Measurements from ENCODE around the gene GCNA. TPM values are rescaled to one million over a fixed set of nuclear protein-coding genes. Genes with fewer than 3 reads are reported as not detected.

GCNA gene
- total and polyA plus RNA-seq, 9 donors = 0.46 to 2.3 (median 0.98) TPM

DNA sequence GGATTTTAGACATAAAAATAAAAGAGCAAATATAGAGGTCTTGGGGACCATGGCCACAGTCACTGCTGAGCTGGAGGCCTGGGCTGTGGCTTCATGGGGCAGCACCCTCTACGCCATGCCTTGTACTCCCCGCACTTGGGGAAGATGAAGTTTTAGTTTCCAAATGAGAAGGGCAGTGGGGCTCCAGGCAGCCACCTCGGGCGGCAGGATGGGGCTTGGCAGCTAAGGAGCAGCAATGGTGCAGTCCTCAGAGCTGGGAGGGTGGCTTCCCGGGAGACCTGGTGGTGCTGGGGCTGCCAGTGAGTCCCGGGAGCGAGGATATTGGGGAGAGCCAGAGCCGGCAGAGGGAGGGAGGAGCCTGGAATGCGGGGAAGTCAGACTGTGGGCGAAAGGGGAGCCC, 37.7 kb downstream of the GCNA start:
- no peaks in the 10 kb centered on the region for H3K27me3 ChIP-seq
- intact Hi-C loops (cut with DNase I) = no loop called here
- DNase-seq = no peak
- H3K36me3 ChIP-seq = no peaks in the 10 kb centered on the region
- TF ChIP-seq POLR2A (IDR thresholded peaks at IDR 0.05) = no peak
- TF ChIP-seq, protein P1, sequence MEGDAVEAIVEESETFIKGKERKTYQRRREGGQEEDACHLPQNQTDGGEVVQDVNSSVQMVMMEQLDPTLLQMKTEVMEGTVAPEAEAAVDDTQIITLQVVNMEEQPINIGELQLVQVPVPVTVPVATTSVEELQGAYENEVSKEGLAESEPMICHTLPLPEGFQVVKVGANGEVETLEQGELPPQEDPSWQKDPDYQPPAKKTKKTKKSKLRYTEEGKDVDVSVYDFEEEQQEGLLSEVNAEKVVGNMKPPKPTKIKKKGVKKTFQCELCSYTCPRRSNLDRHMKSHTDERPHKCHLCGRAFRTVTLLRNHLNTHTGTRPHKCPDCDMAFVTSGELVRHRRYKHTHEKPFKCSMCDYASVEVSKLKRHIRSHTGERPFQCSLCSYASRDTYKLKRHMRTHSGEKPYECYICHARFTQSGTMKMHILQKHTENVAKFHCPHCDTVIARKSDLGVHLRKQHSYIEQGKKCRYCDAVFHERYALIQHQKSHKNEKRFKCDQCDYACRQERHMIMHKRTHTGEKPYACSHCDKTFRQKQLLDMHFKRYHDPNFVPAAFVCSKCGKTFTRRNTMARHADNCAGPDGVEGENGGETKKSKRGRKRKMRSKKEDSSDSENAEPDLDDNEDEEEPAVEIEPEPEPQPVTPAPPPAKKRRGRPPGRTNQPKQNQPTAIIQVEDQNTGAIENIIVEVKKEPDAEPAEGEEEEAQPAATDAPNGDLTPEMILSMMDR (IDR thresholded peaks at IDR 0.05) = no peak
- no peak for TF ChIP-seq EP300 (IDR thresholded peaks at IDR 0.05)
- H3K9me3 ChIP-seq = no peaks in the 10 kb centered on the region
- 83 to 89% (median 84%) methylated on average over 10 of the region's 10 CpGs for WGBS, 3 donors
- H3K27ac ChIP-seq = no peak overlapping the region
- no peak overlapping the region for H3K4me3 ChIP-seq
- H3K4me1 ChIP-seq (ENCODE audit: insufficient read depth) = no peaks in the 10 kb centered on the region

DNA sequence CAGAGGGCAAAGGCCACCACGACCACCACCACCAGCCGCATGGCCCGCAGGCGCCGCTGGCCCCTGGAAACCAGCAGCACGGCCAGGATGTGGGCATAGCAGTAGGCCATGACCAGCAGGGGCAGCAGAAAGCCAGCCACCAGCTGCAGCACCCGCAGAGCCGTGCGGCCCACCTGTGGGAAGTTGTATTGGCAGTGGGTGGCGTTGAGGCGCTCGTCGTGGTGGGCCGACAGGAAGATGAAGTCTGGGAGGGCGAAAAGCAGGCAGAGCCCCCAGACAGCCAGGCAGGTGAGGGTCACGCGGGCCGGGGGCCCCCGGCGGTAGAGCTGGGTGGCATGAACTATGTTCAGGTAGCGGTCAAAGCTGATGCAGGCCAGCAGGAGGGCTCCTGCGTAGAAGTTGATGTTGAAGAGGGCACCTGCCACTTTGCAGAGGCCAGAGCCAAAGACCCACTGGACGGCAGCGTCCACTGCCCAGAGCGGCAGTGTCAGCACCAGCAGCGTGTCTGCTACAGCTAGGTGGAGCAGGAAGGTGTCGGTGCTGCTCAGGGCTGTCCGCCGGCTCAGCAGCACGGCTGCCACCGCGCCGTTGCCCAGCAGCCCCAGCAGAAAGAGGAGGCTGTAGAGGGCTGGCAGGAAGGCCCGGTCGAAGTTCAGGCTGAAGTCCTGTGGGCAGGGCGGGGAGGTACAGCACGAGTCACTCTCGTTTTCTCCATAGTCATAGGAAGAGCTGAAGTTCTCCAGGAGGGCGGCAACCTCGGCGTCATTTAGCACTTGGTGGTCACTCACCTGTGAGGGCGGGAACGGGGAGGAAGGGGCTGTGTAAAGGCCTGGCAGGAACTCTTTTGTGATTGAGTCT, 38.7 kb downstream of the GCNA start:
- intact Hi-C loops (cut with DNase I) = no loop called here
- Histone ChIP-seq H3K27ac (no peak overlapping the region), H3K4me1 (ENCODE audit: insufficient read depth) (no peaks in the 10 kb centered on the region), H3K27me3 (no peaks in the 10 kb centered on the region), H3K4me3 (no peak overlapping the region), H3K9me3 (no peaks in the 10 kb centered on the region), H3K36me3 (no peaks in the 10 kb centered on the region)
- DNase-seq = no peak
- WGBS, 3 donors = 87 to 90% (median 87%) methylated on average over 37 to 43 of the region's 43 CpGs
- TF ChIP-seq, protein P1 (IDR thresholded peaks at IDR 0.05) = no peak
- TF ChIP-seq EP300 (IDR thresholded peaks at IDR 0.05) (no peak), POLR2A (IDR thresholded peaks at IDR 0.05) (no peak)

DNA sequence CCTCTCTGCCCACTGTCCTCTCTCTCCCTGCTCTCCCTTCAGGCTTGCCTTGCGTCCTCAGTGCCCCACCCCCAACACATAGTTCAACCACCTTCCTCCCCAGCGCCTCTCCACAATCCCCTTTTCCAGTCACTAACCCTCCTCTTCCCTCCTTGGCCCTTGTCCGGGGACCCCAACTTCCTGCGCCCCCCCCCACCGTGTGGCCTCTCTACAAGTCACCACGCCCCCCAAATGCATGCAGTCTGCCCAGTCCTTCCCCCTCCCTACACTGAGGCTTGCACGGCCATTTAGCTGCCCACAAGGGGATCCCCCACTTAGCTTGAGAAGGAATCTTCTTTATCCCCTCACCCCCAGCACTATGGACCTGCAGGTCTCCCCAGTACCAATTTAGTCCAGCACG, 39.5 kb downstream of the GCNA start:
- WGBS, 3 donors = 78 to 86% (median 79%) methylated on average over 8 of the region's 8 CpGs
- Histone ChIP-seq H3K27me3 (no peaks in the 10 kb centered on the region), H3K4me3 (no peak overlapping the region), H3K4me1 (ENCODE audit: insufficient read depth) (no peaks in the 10 kb centered on the region), H3K36me3 (no peaks in the 10 kb centered on the region), H3K27ac (no peak overlapping the region), H3K9me3 (no peaks in the 10 kb centered on the region)
- DNase-seq = no peak
- TF ChIP-seq EP300 (IDR thresholded peaks at IDR 0.05) = no peak
- TF ChIP-seq, protein P1 (IDR thresholded peaks at IDR 0.05) = no peak
- no peak for TF ChIP-seq POLR2A (IDR thresholded peaks at IDR 0.05)
- intact Hi-C loops (cut with DNase I) = no loop called here

DNA sequence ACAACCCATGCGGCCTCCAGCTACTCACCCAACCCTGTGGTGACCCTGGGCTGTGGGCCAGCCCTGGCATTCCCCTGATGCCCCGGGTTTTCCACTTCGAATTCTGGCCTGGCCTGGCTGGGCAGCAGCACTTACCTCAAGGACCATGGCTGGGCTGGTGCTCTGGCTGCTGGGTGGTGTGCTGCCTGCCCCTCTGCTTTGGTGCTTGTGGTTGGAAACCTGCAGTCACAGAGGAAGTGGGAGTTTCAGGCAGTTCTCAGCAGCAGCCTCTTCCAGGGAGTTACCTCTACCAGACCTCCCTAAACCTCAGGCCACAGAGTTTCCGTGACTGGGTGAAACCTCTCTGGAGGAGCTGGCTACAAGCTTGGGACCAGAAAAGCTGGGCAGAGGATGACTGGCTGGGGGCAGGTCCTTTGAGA, 40.1 kb downstream of the GCNA start, which contains the start of gene CXCR3:
TSS of gene CXCR3 (minus strand) at position 209 of the 419 bp plus-strand sequence. CDS start at position 147, 62 bp downstream.
- 54 to 69% (median 64%) methylated on average over 4 of the region's 4 CpGs for WGBS, 3 donors
- TF ChIP-seq EP300 (IDR thresholded peaks at IDR 0.05) (no peak), POLR2A (IDR thresholded peaks at IDR 0.05) (no peak)
- TF ChIP-seq, protein P1 (IDR thresholded peaks at IDR 0.05) = no peak
- no peaks in the 10 kb centered on the region for H3K9me3 ChIP-seq

More for the DNA sequence above, 40.1 kb downstream of the GCNA start, which contains the start of gene CXCR3:
- Histone ChIP-seq H3K36me3 (no peaks in the 10 kb centered on the region), H3K4me1 (ENCODE audit: insufficient read depth) (no peaks in the 10 kb centered on the region), H3K27me3 (no peaks in the 10 kb centered on the region), H3K4me3 (no peak within 1 kb of the TSS), H3K27ac (no peak within 1 kb of the TSS)
- DNase-seq = no peak
- intact Hi-C loops (cut with DNase I) = no loop called here
